RWPE1 (cell line): ENCODE measurements around the gene RTN1.

Experiments used
- CTCF ChIA-PET: fragments of 350-600 bp; sonication (Branson Sonifier 250); formaldehyde crosslinking; extraction: SDS; loops from one replicate; lab custom pipeline; 2021; lab: Yijun Ruan, JAX
- POLR2A ChIA-PET: fragments of 400-600 bp; formaldehyde crosslinking; extraction: SDS; loops from one replicate; lab custom pipeline; 2020; ENCODE audit warnings: antibody characterized with exemption; ENCODE audit not compliant: low non-redundant PET; lab: Yijun Ruan, JAX
- DNase-seq: peaks from one replicate; pipeline ENCODE4 v3.0.0; 2012; ENCODE audit warnings: low spot score
- H3K27ac ChIP-seq: fragments of 450-650 bp; 2 replicates; pipeline ENCODE4 v1.5.1; 2017
- TF ChIP-seq, protein P1 (sequence below): fragments of 450-650 bp; conservative IDR thresholded peaks from 2 replicates; pipeline ENCODE4 v1.5.1; 2017; ENCODE audit warnings: low read depth, mild to moderate bottlenecking

The RTN1 gene

GRCh38 chr14:59787045-59787674, 83.4 kb downstream of the RTN1 start:
- DNase-seq, result no peak
- no peak overlapping the region for H3K27ac ChIP-seq
- ChIA-PET POLR2A (no interaction called here), CTCF (no interaction called here)
- TF ChIP-seq, protein P1, sequence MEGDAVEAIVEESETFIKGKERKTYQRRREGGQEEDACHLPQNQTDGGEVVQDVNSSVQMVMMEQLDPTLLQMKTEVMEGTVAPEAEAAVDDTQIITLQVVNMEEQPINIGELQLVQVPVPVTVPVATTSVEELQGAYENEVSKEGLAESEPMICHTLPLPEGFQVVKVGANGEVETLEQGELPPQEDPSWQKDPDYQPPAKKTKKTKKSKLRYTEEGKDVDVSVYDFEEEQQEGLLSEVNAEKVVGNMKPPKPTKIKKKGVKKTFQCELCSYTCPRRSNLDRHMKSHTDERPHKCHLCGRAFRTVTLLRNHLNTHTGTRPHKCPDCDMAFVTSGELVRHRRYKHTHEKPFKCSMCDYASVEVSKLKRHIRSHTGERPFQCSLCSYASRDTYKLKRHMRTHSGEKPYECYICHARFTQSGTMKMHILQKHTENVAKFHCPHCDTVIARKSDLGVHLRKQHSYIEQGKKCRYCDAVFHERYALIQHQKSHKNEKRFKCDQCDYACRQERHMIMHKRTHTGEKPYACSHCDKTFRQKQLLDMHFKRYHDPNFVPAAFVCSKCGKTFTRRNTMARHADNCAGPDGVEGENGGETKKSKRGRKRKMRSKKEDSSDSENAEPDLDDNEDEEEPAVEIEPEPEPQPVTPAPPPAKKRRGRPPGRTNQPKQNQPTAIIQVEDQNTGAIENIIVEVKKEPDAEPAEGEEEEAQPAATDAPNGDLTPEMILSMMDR, result no peak

DNA sequence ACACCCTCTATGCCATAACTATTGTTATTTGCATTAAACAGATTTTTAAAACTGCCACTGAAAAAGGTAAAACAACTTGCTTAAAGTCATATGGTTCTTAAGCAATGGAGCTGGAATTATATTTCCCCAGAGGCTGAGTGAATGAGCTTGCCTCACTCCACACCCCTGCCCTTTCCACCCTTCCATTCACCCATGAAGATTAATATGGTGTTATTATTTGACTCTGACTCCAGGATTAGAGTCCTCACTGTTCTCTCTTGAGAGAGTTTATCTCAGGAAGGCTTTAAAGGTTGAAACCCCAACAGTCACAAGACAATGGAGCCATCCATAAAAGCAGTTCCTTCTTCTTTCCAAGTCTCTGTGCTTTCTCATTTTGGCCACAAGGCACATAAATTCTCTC, 84.9 kb downstream of the RTN1 start:
- ChIA-PET POLR2A (no interaction called here), CTCF (interaction anchor here (0.6 kb wide), 1 partner anchor 49 kb away, joined by 4 read pairs; no protein-coding TSS in a partner anchor)
- TF ChIP-seq, protein P1, result no peak
- DNase-seq, result no peak
- H3K27ac ChIP-seq, result no peak overlapping the region

DNA sequence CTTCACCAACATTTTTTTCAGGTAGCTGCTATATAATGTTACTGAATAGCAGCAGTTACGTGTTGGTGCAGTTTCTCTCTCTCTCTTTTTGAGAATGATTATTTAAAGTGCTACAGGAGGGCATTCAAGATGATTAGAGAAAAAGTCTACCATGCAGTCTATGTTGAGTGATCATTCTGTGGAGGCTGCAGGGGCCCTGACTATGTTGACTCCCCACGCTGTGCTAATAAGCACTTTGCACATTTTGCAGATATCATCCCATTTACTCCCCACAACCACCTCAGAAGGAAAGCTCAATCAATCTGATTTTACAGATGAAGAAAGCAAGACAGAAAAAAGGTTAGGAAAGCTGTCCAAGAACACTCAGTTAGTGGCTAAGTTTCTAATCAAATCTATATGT, 87.8 kb downstream of the RTN1 start:
- ChIA-PET POLR2A (no interaction called here), CTCF (interaction anchor here (0.6 kb wide), 1 partner anchor 417 kb away, joined by 4 read pairs; no protein-coding TSS in a partner anchor)
- TF ChIP-seq, protein P1, result no peak
- H3K27ac ChIP-seq, result no peak overlapping the region
- no peak for DNase-seq

- ChIA-PET POLR2A (no interaction called here), CTCF (no interaction called here)
- no peak overlapping the region for H3K27ac ChIP-seq
These were observed 93.5 kb downstream of the RTN1 start for GRCh38 chr14:59777006-59777579.

DNA sequence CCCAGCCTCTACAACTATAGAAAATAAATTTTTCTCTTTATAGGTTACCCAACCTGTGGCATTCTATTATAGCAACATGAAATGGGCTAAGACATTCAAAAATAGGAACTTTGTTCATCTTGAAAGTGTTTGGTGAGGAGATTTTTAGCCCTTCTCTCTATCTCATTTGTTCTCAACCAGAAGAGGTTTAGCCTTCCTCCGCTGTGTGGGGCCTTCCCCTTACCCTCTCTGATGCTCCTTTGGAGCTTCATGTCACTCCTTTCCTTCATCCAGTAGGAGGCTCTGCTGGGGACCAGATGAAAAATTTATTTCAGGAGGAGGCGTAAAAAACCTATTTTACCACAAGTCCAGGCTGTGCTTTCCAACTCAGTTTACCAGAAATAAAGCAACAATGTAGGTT, 94.1 kb downstream of the RTN1 start:
- TF ChIP-seq, protein P1, result no peak
- CTCF ChIA-PET, result no interaction called here
- H3K27ac ChIP-seq, result no peak overlapping the region
- DNase-seq, result no peak
- POLR2A ChIA-PET, result no interaction called here

More at GRCh38 chr14:59777006-59777579, 93.5 kb downstream of the RTN1 start:
- TF ChIP-seq, protein P1, result no peak
- no peak for DNase-seq

- ChIA-PET CTCF (no interaction called here), POLR2A (no interaction called here)
- TF ChIP-seq, protein P1, result no peak
- no peak for DNase-seq
- no peak overlapping the region for H3K27ac ChIP-seq
These were observed 98.3 kb downstream of the RTN1 start for GRCh38 chr14:59772233-59772632.
